Naive thymus-derived CD4-positive, alpha-beta T cell (primary cell): ENCODE measurements around the gene CDH4. TPM values are rescaled to one million over a fixed set of nuclear protein-coding genes. Genes with fewer than 3 reads are reported as not detected.
"Not testable (repeated sequence)": the region's sequence is repeated elsewhere in the genome, so short reads cannot be mapped to it uniquely, and the experiment has no call there.

ENCODE experiments used
- ATAC-seq: fragments of 150-1000 bp; cut with Tn5 transposase; 2 replicates; pipeline ENCODE4 v1.10.0; 2021; ENCODE audit warnings: mild to moderate bottlenecking, moderate library complexity
- CTCF ChIA-PET: fragments of 350-600 bp; sonication (Branson Sonifier 250); formaldehyde crosslinking; loops from one replicate; lab custom pipeline; 2021; ENCODE audit warnings: antibody characterized with exemption; lab: Charles Lee
- POLR2A ChIA-PET: fragments of 350-600 bp; sonication (Branson Sonifier 250); formaldehyde crosslinking; loops from one replicate; lab custom pipeline; 2021; ENCODE audit warnings: antibody characterized with exemption, inconsistent platforms; lab: Charles Lee
- DNase-seq, 9 donors: peaks; one replicate each; pipeline versions ENCODE4 v3.0.0 to v3.0.0-alpha.2; 2020 to 2022; ENCODE audit warnings: mixed read lengths in 1 of 9
- H3K27ac ChIP-seq: one replicate; pipeline ENCODE4 v1.7.0; 2013; ENCODE audit warnings: mild to moderate bottlenecking, low read depth, low read length, moderate library complexity
- H3K27me3 ChIP-seq, 2 donors: one replicate each; pipeline ENCODE4 v1.7.0; 2013; ENCODE audit warnings: low read length in 2 of 2, mild to moderate bottlenecking in 2 of 2, moderate library complexity in 2 of 2; ENCODE audit not compliant: control insufficient read depth in 2 of 2, insufficient read depth in 2 of 2
- H3K36me3 ChIP-seq, 3 experiments: 1 replicate in 2 of 3; 2 replicates in 1 of 3; pipeline ENCODE4 v1.7.0; 2013; ENCODE audit warnings: low read length in 3 of 3, mild to moderate bottlenecking in 3 of 3, moderate library complexity in 1 of 3; ENCODE audit not compliant: insufficient read depth in 3 of 3, control insufficient read depth in 2 of 3
- H3K4me1 ChIP-seq, 2 donors: one replicate each; pipeline ENCODE4 v1.7.0; 2013; ENCODE audit warnings: low read length in 2 of 2, mild to moderate bottlenecking in 2 of 2, moderate library complexity in 1 of 2; ENCODE audit not compliant: control insufficient read depth in 2 of 2, insufficient read depth in 2 of 2
- H3K4me3 ChIP-seq: 2 replicates; pipeline ENCODE4 v1.7.0; 2013; ENCODE audit warnings: mild to moderate bottlenecking, low read length
- H3K9me3 ChIP-seq, 3 experiments: 1 replicate in 2 of 3; 2 replicates in 1 of 3; pipeline ENCODE4 v1.7.0; 2013; ENCODE audit warnings: low read length in 3 of 3; ENCODE audit not compliant: control insufficient read depth in 2 of 3
- H3K27ac Mint-ChIP-seq, 9 donors: one replicate each; pipeline ENCODE4 v1.8.0; 2020 to 2022; ENCODE audit warnings: mixed read lengths in 9 of 9, mild to moderate bottlenecking in 8 of 9, moderate library complexity in 5 of 9, inconsistent platforms in 2 of 9
- H3K27me3 Mint-ChIP-seq, 5 donors: one replicate each; pipeline ENCODE4 v1.8.0; 2021 to 2022; ENCODE audit warnings: mixed read lengths in 5 of 5, mild to moderate bottlenecking in 1 of 5
- H3K36me3 Mint-ChIP-seq, 5 donors: one replicate each; pipeline ENCODE4 v1.8.0; 2020 to 2022; ENCODE audit warnings: mixed read lengths in 5 of 5, mild to moderate bottlenecking in 3 of 5, inconsistent platforms in 1 of 5
- H3K4me1 Mint-ChIP-seq, 7 donors: one replicate each; pipeline ENCODE4 v1.8.0; 2020 to 2022; ENCODE audit warnings: mixed read lengths in 7 of 7, mild to moderate bottlenecking in 3 of 7, inconsistent platforms in 1 of 7
- H3K4me3 Mint-ChIP-seq, 10 donors: one replicate each; pipeline ENCODE4 v1.8.0; 2020 to 2022; ENCODE audit warnings: mild to moderate bottlenecking in 10 of 10, mixed read lengths in 10 of 10, moderate library complexity in 6 of 10, inconsistent platforms in 2 of 10
- H3K9me3 Mint-ChIP-seq, 11 donors: one replicate each; pipeline ENCODE4 v1.8.0; 2020 to 2022; ENCODE audit warnings: mixed read lengths in 11 of 11, mild to moderate bottlenecking in 4 of 11, inconsistent platforms in 1 of 11, moderate library complexity in 1 of 11
- intact Hi-C, 2 donors: fragments of 100-400 bp; cut with micrococcal nuclease; formaldehyde crosslinking; loops; one replicate each; pipeline ENCODE4 v1.15.1; 2023
- polyA plus RNA-seq, 2 donors: library from polyadenylated mRNA; unstranded; fragments of 300-500 nt; fragmentation: Illumina TruSeq; gene quantifications; one replicate each; pipeline ENCODE4 v1.2.3, GENCODE V29; 2021
- total RNA-seq, 6 experiments: library from RNA in 5 of 6; stranded (reverse) in 5 of 6; gene quantifications; 1 replicate in 5 of 6; 2 replicates in 1 of 6; pipeline ENCODE4 v1.2.3 and lab custom pipeline; 2021 to 2026

CDH4 gene
- total and polyA plus RNA-seq, 7 experiments from 2014 or later, result 0.05 to 0.43 (median 0.14) TPM; not detected in 1

DNA sequence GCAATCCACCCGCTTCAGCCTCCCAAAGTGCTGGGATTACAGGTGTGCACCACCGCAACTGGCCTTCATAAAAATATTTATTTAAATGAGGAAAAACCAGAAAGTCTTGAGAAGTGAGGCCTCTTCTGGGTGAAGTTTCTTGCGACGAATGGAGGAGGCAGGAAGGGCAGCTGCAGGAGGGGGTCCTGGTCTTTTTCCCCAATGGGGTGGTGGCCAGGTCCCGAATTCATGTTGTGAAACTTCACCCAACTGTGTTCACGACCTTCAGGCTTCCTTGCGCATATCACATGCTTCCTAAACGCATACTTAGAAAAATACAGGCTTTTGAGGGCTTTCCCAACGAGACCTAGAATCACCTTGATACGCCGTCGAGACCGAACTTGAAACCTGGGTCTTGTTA, 145.1 kb downstream of the CDH4 start:
- intact Hi-C loops, result no loop called here
- Histone ChIP-seq H3K36me3 (no peaks in the 10 kb centered on the region), H3K27me3 (no peaks in the 10 kb centered on the region), H3K9me3 (no peaks in the 10 kb centered on the region), H3K4me1 (no peaks in the 10 kb centered on the region), H3K27ac (no peak overlapping the region), H3K4me3 (no peak overlapping the region)
- ATAC-seq (no peak), DNase-seq (no peak)
- no peak overlapping the region for H3K4me3 Mint-ChIP-seq
- H3K4me1 Mint-ChIP-seq, result no peaks in the 10 kb centered on the region
- H3K27ac Mint-ChIP-seq, result no peak overlapping the region
- CTCF ChIA-PET, result no interaction called here
- H3K36me3 Mint-ChIP-seq, result no peaks in the 10 kb centered on the region
- POLR2A ChIA-PET, result no interaction called here
- peaks cover 0 to 5% (median 0%) of the 10 kb centered on the region in 5 donors for H3K27me3 Mint-ChIP-seq
- H3K9me3 Mint-ChIP-seq, result peaks cover 0 to 7% (median 0%) of the 10 kb centered on the region in 11 donors

DNA sequence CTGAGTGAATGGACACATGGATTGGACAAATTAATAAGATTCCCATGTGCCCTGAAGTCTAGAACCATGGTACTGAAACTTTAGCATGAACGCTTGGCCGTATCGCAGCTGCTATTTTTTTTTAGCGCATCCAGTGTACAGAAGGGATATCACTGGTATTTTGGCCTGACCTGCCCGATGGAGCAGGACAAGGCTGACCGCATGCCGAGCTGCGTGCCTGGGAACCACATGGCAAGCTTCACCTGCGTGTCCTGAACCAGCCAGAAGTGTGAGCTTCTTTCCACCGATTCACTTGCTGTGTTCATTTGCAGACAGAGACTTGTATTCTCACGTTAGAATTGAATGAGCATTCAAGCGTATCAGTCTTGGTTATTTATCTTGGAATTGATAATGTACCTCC, 145.7 kb downstream of the CDH4 start:
- H3K4me3 ChIP-seq, result no peak overlapping the region
- H3K27me3 Mint-ChIP-seq, result peaks cover 0 to 5% (median 0%) of the 10 kb centered on the region in 5 donors
- H3K9me3 ChIP-seq, result no peaks in the 10 kb centered on the region
- ATAC-seq, result no peak
- ChIA-PET CTCF (no interaction called here), POLR2A (no interaction called here)
- H3K4me1 Mint-ChIP-seq, result no peaks in the 10 kb centered on the region
- no peaks in the 10 kb centered on the region for H3K36me3 Mint-ChIP-seq
- no peaks in the 10 kb centered on the region for H3K4me1 ChIP-seq
- no peak overlapping the region for H3K27ac Mint-ChIP-seq
- no peak overlapping the region for H3K4me3 Mint-ChIP-seq
- H3K36me3 ChIP-seq, result no peaks in the 10 kb centered on the region
- DNase-seq, result no peak
- H3K9me3 Mint-ChIP-seq, result peaks cover 0 to 7% (median 0%) of the 10 kb centered on the region in 11 donors
- no peaks in the 10 kb centered on the region for H3K27me3 ChIP-seq
- no peak overlapping the region for H3K27ac ChIP-seq
- intact Hi-C loops, result no loop called here

DNA sequence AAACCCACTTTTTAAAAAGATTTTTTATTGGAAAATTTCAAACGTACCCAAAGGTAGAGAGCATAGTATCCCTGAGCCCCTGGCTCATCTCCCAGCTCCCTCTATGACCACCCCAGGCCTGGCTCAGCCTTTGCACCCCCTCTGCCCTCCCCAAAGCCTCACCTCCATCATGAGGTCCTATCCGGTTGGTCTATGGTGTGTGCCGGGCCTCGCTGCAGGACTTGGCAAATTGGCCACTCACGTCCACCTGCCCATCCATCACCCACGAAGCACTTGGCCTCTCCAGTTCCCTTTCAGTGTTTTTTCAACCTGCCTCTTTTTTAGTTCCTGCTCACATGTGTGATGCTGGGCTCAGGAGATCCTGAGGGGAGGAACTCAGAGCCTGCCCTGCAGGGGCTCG, 147.4 kb downstream of the CDH4 start:
- H3K36me3 ChIP-seq, result no peaks in the 10 kb centered on the region
- intact Hi-C loops, result no loop called here
- no peak overlapping the region for H3K27ac Mint-ChIP-seq
- no peak overlapping the region for H3K4me3 Mint-ChIP-seq
- no peaks in the 10 kb centered on the region for H3K4me1 Mint-ChIP-seq
- no peaks in the 10 kb centered on the region for H3K27me3 ChIP-seq
- ChIA-PET CTCF (no interaction called here), POLR2A (no interaction called here)
- no peak overlapping the region for H3K27ac ChIP-seq
- no peak overlapping the region for H3K4me3 ChIP-seq
- peaks cover 0 to 5% (median 0%) of the 10 kb centered on the region in 5 donors for H3K27me3 Mint-ChIP-seq
- DNase-seq (no peak), ATAC-seq (no peak)
- peaks cover 0 to 9% (median 0%) of the 10 kb centered on the region in 11 donors for H3K9me3 Mint-ChIP-seq
- no peaks in the 10 kb centered on the region for H3K9me3 ChIP-seq
- H3K4me1 ChIP-seq, result no peaks in the 10 kb centered on the region
- H3K36me3 Mint-ChIP-seq, result no peaks in the 10 kb centered on the region

GRCh38 chr20:61400499-61400898, 148.4 kb downstream of the CDH4 start:
- H3K4me3 Mint-ChIP-seq, result no peak overlapping the region
- Histone ChIP-seq H3K27ac (no peak overlapping the region), H3K4me1 (no peaks in the 10 kb centered on the region), H3K36me3 (no peaks in the 10 kb centered on the region), H3K9me3 (no peaks in the 10 kb centered on the region), H3K4me3 (no peak overlapping the region), H3K27me3 (no peaks in the 10 kb centered on the region)
- intact Hi-C loops, result no loop called here
- H3K4me1 Mint-ChIP-seq, result no peaks in the 10 kb centered on the region
- POLR2A ChIA-PET, result no interaction called here
- peaks cover 0 to 9% (median 0%) of the 10 kb centered on the region in 11 donors for H3K9me3 Mint-ChIP-seq
- DNase-seq, result no peak
- no peak overlapping the region for H3K27ac Mint-ChIP-seq
- peaks cover 0 to 5% (median 0%) of the 10 kb centered on the region in 5 donors for H3K27me3 Mint-ChIP-seq
- CTCF ChIA-PET, result no interaction called here
- no peaks in the 10 kb centered on the region for H3K36me3 Mint-ChIP-seq
- ATAC-seq, result no peak

DNA sequence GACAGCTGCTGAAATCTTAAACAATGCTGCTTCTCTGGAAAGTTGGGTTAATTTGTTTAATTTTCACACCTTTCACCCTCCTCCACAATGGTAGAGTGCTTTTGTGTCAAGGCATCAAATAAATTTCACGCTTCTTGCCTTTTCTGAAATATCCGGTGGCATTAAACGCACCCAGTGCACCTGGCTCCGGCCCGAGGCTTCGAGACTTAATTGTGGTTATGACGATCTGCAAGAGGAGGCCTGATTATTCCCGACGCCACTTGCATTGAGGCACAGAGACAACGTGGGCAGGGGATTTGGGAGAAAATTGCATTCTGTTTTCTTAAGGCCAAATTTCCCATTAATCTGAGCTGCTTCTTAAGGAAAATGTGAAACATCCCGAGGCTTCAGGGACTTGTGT, 152.2 kb downstream of the CDH4 start:
- no peaks in the 10 kb centered on the region for H3K36me3 Mint-ChIP-seq
- peaks cover 0 to 5% (median 0%) of the 10 kb centered on the region in 5 donors for H3K27me3 Mint-ChIP-seq
- H3K4me1 Mint-ChIP-seq, result no peaks in the 10 kb centered on the region
- POLR2A ChIA-PET, result no interaction called here
- H3K27me3 ChIP-seq, result no peaks in the 10 kb centered on the region
- H3K27ac ChIP-seq, result no peak overlapping the region
- no peaks in the 10 kb centered on the region for H3K4me1 ChIP-seq
- peaks cover 0 to 23% (median 6%) of the 10 kb centered on the region in 11 donors for H3K9me3 Mint-ChIP-seq
- ATAC-seq (no peak), DNase-seq (no peak)
- no peaks in the 10 kb centered on the region for H3K36me3 ChIP-seq
- intact Hi-C loops, result no loop called here
- CTCF ChIA-PET, result no interaction called here
- no peak overlapping the region for H3K27ac Mint-ChIP-seq
- H3K4me3 Mint-ChIP-seq, result no peak overlapping the region
- H3K4me3 ChIP-seq, result no peak overlapping the region
- no peaks in the 10 kb centered on the region for H3K9me3 ChIP-seq

GRCh38 chr20:61405007-61405406, 152.9 kb downstream of the CDH4 start:
- Mint-ChIP-seq H3K4me1 (no peaks in the 10 kb centered on the region), H3K27ac (no peak overlapping the region), H3K9me3 (peaks cover 0 to 23% (median 6%) of the 10 kb centered on the region in 11 donors), H3K27me3 (peaks cover 0 to 5% (median 0%) of the 10 kb centered on the region in 5 donors), H3K4me3 (no peak overlapping the region), H3K36me3 (no peaks in the 10 kb centered on the region)
- Histone ChIP-seq H3K4me3 (no peak overlapping the region), H3K27ac (no peak overlapping the region), H3K27me3 (no peaks in the 10 kb centered on the region), H3K4me1 (no peaks in the 10 kb centered on the region), H3K9me3 (no peaks in the 10 kb centered on the region), H3K36me3 (no peaks in the 10 kb centered on the region)
- no peak for ATAC-seq
- CTCF ChIA-PET, result no interaction called here
- intact Hi-C loops, result no loop called here
- DNase-seq, result no peak
- POLR2A ChIA-PET, result no interaction called here

- H3K27me3 Mint-ChIP-seq, DNase-seq, H3K36me3 ChIP-seq, H3K4me3 Mint-ChIP-seq, H3K27me3 ChIP-seq, CTCF ChIA-PET, H3K36me3 Mint-ChIP-seq, POLR2A ChIA-PET, H3K4me1 Mint-ChIP-seq, intact Hi-C loops, H3K27ac Mint-ChIP-seq, H3K4me3 ChIP-seq, H3K4me1 ChIP-seq, ATAC-seq, H3K27ac ChIP-seq, H3K9me3 ChIP-seq: not testable (repeated sequence)
- peaks cover 0 to 18% (median 5%) of the 10 kb centered on the region in 11 donors for H3K9me3 Mint-ChIP-seq
Observed at GRCh38 chr20:61406773-61407172, 154.7 kb downstream of the CDH4 start.
